ENCODE results near the gene LILRB5. TPM values are rescaled to one million over a fixed set of nuclear protein-coding genes. Genes with fewer than 3 reads are reported as not detected.

LILRB5 gene
- total RNA-seq, 2 donors from 2014 or later, result 3.1 to 6.6 TPM

DNA sequence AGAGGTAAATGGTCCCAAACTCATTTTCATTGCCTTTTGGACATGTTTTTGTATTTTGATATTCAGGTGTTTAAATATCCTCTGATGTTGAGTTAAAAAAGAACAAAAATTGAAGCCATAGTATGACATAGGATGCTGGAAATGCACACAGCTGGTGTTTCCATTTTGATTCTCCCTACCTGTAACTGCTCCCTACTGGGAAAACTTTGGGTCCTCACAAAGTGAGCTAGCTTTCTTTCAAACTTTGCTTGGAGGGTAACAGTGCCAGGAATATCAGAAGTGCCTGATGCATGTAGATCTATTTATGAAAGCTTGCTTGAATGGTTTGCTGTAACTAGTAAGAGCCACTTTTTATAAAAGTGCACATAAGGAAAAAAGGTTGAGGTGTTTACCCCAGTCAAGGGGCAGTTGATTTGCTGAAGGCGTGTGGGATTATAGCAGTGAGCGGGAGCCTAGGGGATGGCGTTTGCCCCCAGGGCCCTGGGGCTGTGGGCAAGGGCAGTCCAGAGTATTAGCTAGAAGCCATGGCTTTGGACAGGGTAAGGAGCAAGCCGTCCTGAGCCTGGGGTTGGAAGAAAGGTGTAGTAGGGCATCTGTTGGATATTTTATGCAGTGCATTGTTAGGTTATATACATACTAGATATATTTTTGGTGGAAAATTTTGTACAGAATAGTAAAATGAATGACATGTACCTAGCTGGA lies 52.2 kb downstream of the LILRB5 start:
- Histone ChIP-seq H3K4me1 (peaks cover 90% of the 10 kb centered on the region), H3K27me3 (no peaks in the 10 kb centered on the region), H3K36me3 (replicated peaks in 1 of 2; ENCODE audit: insufficient read depth in 1 of 2, low read depth in 2 of 2) (peaks cover 5 to 30% of the 10 kb centered on the region in 2 donors), H3K4me3 (no peak overlapping the region), H3K9me3 (no peaks in the 10 kb centered on the region), H3K27ac (peak overlapping the region in 3 of 4 donors; percentile 9 to 97 (median 93))
- TF ChIP-seq, protein P1, sequence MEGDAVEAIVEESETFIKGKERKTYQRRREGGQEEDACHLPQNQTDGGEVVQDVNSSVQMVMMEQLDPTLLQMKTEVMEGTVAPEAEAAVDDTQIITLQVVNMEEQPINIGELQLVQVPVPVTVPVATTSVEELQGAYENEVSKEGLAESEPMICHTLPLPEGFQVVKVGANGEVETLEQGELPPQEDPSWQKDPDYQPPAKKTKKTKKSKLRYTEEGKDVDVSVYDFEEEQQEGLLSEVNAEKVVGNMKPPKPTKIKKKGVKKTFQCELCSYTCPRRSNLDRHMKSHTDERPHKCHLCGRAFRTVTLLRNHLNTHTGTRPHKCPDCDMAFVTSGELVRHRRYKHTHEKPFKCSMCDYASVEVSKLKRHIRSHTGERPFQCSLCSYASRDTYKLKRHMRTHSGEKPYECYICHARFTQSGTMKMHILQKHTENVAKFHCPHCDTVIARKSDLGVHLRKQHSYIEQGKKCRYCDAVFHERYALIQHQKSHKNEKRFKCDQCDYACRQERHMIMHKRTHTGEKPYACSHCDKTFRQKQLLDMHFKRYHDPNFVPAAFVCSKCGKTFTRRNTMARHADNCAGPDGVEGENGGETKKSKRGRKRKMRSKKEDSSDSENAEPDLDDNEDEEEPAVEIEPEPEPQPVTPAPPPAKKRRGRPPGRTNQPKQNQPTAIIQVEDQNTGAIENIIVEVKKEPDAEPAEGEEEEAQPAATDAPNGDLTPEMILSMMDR (IDR thresholded peaks at IDR 0.05), result no peak
- no peak for TF ChIP-seq POLR2A (IDR thresholded peaks at IDR 0.05)
- 73 to 75% methylated on average over 4 of the region's 4 CpGs for WGBS, 2 donors
- DNase-seq (no peak), ATAC-seq (no peak)
- intact Hi-C loops (cut with DNase I), result no loop called here

GRCh38 chr19:54203151-54203611 lies 53.9 kb downstream of the LILRB5 start:
- H3K27me3 ChIP-seq, result no peaks in the 10 kb centered on the region
- WGBS, 2 donors, result 19 to 20% methylated on average over 8 to 9 of the region's 9 CpGs
- TF ChIP-seq, protein P1 (IDR thresholded peaks at IDR 0.05), result no peak
- peak in 2 of 3 donors; percentile 33 to 39 for TF ChIP-seq POLR2A (IDR thresholded peaks at IDR 0.05)
- H3K36me3 ChIP-seq (replicated peaks in 1 of 2; ENCODE audit: insufficient read depth in 1 of 2, low read depth in 2 of 2), result peaks cover 5 to 30% of the 10 kb centered on the region in 2 donors
- ATAC-seq (peak; percentile 4), DNase-seq (peak; percentile 64 to 80 (median 78))
- H3K9me3 ChIP-seq, result no peaks in the 10 kb centered on the region
- intact Hi-C loops (cut with DNase I), result no loop called here
- H3K4me1 ChIP-seq, result peaks cover 75% of the 10 kb centered on the region
- H3K4me3 ChIP-seq, result no peak overlapping the region
- peak overlapping the region; percentile 33 to 97 (median 94) for H3K27ac ChIP-seq

DNA sequence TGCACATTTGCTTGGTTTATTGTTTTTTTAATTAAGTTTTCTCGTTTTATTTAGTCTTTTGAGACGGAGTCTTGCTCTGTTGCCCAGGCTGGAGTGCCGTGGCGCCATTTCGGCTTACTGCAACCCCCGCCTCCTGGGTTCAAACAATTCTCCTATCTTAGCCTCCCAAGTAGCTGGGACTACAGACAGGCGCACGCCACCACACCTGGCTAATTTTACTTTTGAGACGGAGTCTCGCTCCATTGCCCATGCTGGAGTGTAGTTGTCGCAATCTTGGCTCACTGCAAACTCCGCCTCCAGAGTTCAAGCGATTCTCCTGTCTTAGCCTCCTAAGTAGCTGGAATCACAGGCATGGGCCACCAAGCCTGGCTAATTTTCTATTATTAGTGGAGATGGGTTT lies 55.1 kb downstream of the LILRB5 start:
- Histone ChIP-seq H3K36me3 (replicated peaks in 1 of 2; ENCODE audit: insufficient read depth in 1 of 2, low read depth in 2 of 2) (peaks cover 5 to 24% of the 10 kb centered on the region in 2 donors), H3K9me3 (no peaks in the 10 kb centered on the region), H3K27me3 (no peaks in the 10 kb centered on the region), H3K4me1 (peaks cover 63% of the 10 kb centered on the region), H3K4me3 (peak overlapping the region in 1 of 2 donors; percentile 4), H3K27ac (peak overlapping the region in 3 of 4 donors; percentile 93 to 97 (median 94))
- DNase-seq (no peak), ATAC-seq (no peak)
- WGBS, 2 donors, result 47 to 49% methylated on average over 13 of the region's 13 CpGs
- intact Hi-C loops (cut with DNase I), result no loop called here
- TF ChIP-seq POLR2A (IDR thresholded peaks at IDR 0.05), result no peak
- TF ChIP-seq, protein P1 (IDR thresholded peaks at IDR 0.05), result no peak

DNA sequence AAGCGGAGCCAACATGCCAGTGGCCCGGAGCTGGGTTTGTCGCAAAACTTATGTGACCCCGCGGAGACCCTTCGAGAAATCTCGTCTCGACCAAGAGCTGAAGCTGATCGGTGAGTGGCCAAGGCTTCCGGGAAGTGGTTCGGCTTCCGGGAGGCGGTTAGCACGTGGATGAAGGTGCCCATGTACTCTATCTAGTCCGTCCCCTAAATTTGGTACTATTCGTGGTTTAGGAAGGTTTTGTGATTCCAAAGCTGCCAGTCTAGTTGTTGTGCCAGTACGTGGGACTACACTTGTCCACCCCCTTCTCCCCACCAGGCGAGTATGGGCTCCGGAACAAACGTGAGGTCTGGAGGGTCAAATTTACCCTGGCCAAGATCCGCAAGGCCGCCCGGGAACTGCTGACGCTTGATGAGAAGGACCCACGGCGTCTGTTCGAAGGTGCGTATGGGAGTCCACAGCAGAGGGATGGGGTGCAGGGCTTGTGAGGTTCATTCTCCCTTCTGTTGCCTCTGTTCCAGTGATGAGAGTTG lies 55.8 kb downstream of the LILRB5 start:
- H3K27ac ChIP-seq, result peak overlapping the region; percentile 81 to 97 (median 94)
- no peaks in the 10 kb centered on the region for H3K27me3 ChIP-seq
- ATAC-seq (no peak), DNase-seq (no peak)
- no peaks in the 10 kb centered on the region for H3K9me3 ChIP-seq
- 0% methylated on average over 15 to 28 of the region's 28 CpGs for WGBS, 2 donors
- H3K4me3 ChIP-seq, result peak overlapping the region; percentile 65 to 74
- intact Hi-C loops (cut with DNase I), result no loop called here
- peaks cover under 1 to 19% of the 10 kb centered on the region in 2 donors for H3K36me3 ChIP-seq (replicated peaks in 1 of 2; ENCODE audit: insufficient read depth in 1 of 2, low read depth in 2 of 2)
- TF ChIP-seq, protein P1 (IDR thresholded peaks at IDR 0.05), result no peak
- TF ChIP-seq POLR2A (IDR thresholded peaks at IDR 0.05), result no peak
- peaks cover 55% of the 10 kb centered on the region for H3K4me1 ChIP-seq

Small RNAs within 50 kb of the gene (microRNA-seq; reads per million reads assigned to microRNA genes)
- 0 reads per million in 2 donors for gene MIR4752 (ENCODE audit: borderline number of aligned reads in 2 of 2, borderline replicate concordance in 2 of 2)

Small RNAs within 50 kb of the gene (small RNA-seq; reads per million reads assigned to genes)
- gene AC245884.12 (not detected), gene MIR4752 (not detected), gene RNU6-1307P (not detected)

Other genes starting within 250 kb of the LILRB5 start
- gene VSTM1, start 193.4 kb downstream of the LILRB5 start, total RNA-seq, result not detected
- not detected for gene TARM1, start 175.9 kb downstream of the LILRB5 start, total RNA-seq
- gene OSCAR, start 156.5 kb downstream of the LILRB5 start, total RNA-seq, result 1 to 10 TPM in 1 of 2 donors, not detected in 1; 2.3 TPM
- gene NDUFA3, start 154.4 kb downstream of the LILRB5 start, total RNA-seq, result 1 to 10 TPM; 4.7 to 5.3 TPM
- 10 to 100 TPM in 1 of 2 donors, 1 to 10 TPM in 1; 6.5 to 11.9 TPM for gene TFPT, start 141.6 kb downstream of the LILRB5 start, total RNA-seq
- gene PRPF31, start 141.5 kb downstream of the LILRB5 start, total RNA-seq, result 10 to 100 TPM; 17.8 to 24.1 TPM
- 10 to 100 TPM; 22.4 to 51.4 TPM for gene CNOT3, start 119.5 kb downstream of the LILRB5 start, total RNA-seq
- gene LENG1, start 97.6 kb downstream of the LILRB5 start, total RNA-seq, result 1 to 10 TPM; 4.0 to 9.6 TPM
- gene TMC4, start 84.1 kb downstream of the LILRB5 start, total RNA-seq, result 100 to 1,000 TPM in 1 of 2 donors, 10 to 100 TPM in 1; 57.3 to 126 TPM
- 10 to 100 TPM; 40.5 to 98.9 TPM for gene MBOAT7, start 67.7 kb downstream of the LILRB5 start, total RNA-seq
- 10 to 100 TPM; 33.9 to 56.6 TPM for gene TSEN34, start 66.0 kb downstream of the LILRB5 start, total RNA-seq
- gene RPS9, start 56.4 kb downstream of the LILRB5 start, total RNA-seq, result 1,000 to 10,000 TPM; 1,319 to 1,729 TPM
- 1 to 10 TPM in 1 of 2 donors, under 1 TPM in 1; 0.33 to 2.1 TPM for gene LILRB3, start 34.3 kb downstream of the LILRB5 start, total RNA-seq
- not detected for gene LILRA6, start 14.5 kb downstream of the LILRB5 start, total RNA-seq
- gene LILRB2, start 23.8 kb upstream of the LILRB5 start, total RNA-seq, result 1 to 10 TPM in 1 of 2 donors, under 1 TPM in 1; 0.78 to 1.3 TPM
- under 1 TPM in 1 of 2 donors, not detected in 1; 0.78 TPM for gene LILRA5, start 55.9 kb upstream of the LILRB5 start, total RNA-seq
- not detected for gene LILRA4, start 81.9 kb upstream of the LILRB5 start, total RNA-seq
- 10 to 100 TPM in 1 of 2 donors, 1 to 10 TPM in 1; 2.9 to 35.6 TPM for gene LAIR1, start 107.7 kb upstream of the LILRB5 start, total RNA-seq
- 10 to 100 TPM; 20.5 to 88.7 TPM for gene TTYH1, start 158.2 kb upstream of the LILRB5 start, total RNA-seq
- gene LENG8, start 191.9 kb upstream of the LILRB5 start, total RNA-seq, result 100 to 1,000 TPM; 182 to 290 TPM
- gene LENG9, start 206.5 kb upstream of the LILRB5 start, total RNA-seq, result 10 to 100 TPM; 21.8 to 25.7 TPM
- 10 to 100 TPM; 18.2 to 92.9 TPM for gene CDC42EP5, start 216.0 kb upstream of the LILRB5 start, total RNA-seq
- not detected for gene LAIR2, start 245.6 kb upstream of the LILRB5 start, total RNA-seq

Data from body of pancreas (tissue), 4 donors.